NCI-H1092 treated with DMSO at 0.1 percent for 48 hours (cell line): Measurements from ENCODE around the gene BBC3.

ENCODE experiments used
- DNase-seq: peaks from one replicate; lab custom pipeline; 2025; lab: John Stamatoyannopoulos, UW

Gene BBC3

GRCh38 chr19:47230054-47230920 lies 712 bp downstream of the BBC3 start:
- DNase-seq, result no peak

- DNase-seq, result no peak
Observed at GRCh38 chr19:47229676-47230053, 1.3 kb downstream of the BBC3 start.

DNA sequence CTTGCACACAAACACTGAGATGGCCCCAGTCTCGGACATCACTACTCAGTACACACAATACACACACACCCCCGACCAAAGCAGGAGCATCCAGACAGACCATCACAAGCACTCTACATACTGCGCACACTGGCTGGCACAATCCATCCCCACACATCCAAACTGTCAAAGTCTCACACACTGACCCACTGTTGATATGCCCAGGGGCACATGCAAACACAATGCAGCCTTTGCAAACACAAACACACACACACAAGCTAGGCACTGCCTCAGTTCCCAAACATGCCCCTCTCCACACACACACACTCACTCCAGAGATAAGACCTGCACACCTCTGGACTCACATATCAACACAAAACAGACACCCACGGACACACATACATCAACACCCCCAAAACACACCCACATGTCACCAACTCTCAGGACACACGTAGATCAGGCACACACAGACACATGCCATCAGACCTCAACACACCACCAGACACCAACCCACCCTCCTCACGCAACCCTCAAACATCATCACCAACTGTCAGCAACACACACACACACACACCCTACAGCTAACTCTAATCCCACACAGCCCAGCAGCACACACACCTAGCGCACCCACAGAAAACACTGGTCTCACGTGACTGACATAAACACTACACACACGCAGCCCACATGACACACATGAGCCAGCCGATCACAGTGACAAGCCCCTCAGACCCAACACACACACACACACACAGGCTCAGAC lies 1.9 kb downstream of the BBC3 start:
- DNase-seq, result no peak

DNA sequence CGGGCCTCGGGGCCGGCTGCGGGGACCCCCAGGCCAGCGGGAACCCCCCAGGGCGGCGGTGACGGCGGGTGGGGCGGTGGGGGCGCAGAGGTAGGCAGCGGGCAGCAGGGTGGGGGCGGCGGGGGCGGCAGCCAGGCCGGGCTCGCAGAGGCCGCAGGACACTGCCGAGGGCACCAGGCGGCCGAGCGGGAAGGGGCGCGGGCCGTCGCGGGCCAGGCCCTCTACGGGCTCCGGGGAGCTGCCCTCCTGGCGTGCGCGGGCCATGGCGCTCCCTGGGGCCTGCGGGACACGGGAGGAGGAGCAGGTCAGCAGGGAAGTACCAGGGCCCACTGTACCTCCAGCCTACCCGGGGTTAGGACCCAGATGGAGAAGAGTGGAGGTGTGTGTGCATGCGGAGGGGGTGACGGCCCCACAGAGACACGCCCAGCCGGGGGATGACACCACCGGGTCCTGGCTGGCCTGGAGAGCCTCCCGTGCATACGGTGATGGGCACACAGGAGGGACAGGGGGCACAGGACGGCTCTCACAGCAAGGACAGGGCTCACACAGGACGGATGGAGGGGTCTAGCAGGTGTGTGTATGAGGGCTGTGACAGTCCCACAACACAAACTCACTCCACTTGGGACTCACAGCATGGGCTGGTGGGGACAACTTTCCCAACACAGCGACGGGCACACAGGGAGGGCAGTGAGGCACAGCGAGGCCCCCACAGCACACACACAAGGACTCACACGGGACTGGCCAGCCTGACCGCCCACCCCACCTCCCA lies 2.6 kb downstream of the BBC3 start:
- DNase-seq, result no peak

GRCh38 chr19:47227352-47228167 lies 3.4 kb downstream of the BBC3 start:
- DNase-seq, result no peak

- no peak for DNase-seq
Observed at GRCh38 chr19:47226426-47227351, 4.3 kb downstream of the BBC3 start.

GRCh38 chr19:47225746-47226425 lies 5.1 kb downstream of the BBC3 start:
- peak; percentile 72 for DNase-seq

DNA sequence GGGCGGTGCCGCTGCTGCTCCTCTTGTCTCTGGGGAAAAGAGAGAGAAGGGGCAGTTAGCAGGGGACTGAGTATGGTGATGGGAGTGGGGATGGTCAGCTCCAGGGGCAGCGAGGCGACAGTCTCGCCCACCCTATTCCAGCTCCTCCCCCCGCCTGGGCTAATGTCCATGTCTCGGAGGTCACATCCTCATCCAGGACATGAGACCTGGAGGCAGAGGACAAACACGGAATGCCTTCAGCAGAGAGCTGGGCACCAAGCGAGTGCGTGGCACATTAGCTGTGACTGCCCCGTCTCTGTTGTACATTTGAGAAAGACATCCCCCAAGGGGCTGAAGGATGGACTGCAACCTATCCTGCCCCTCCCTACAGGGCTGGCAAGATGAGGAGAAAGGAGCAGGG lies 9.1 kb downstream of the BBC3 start:
- DNase-seq, result no peak

DNA sequence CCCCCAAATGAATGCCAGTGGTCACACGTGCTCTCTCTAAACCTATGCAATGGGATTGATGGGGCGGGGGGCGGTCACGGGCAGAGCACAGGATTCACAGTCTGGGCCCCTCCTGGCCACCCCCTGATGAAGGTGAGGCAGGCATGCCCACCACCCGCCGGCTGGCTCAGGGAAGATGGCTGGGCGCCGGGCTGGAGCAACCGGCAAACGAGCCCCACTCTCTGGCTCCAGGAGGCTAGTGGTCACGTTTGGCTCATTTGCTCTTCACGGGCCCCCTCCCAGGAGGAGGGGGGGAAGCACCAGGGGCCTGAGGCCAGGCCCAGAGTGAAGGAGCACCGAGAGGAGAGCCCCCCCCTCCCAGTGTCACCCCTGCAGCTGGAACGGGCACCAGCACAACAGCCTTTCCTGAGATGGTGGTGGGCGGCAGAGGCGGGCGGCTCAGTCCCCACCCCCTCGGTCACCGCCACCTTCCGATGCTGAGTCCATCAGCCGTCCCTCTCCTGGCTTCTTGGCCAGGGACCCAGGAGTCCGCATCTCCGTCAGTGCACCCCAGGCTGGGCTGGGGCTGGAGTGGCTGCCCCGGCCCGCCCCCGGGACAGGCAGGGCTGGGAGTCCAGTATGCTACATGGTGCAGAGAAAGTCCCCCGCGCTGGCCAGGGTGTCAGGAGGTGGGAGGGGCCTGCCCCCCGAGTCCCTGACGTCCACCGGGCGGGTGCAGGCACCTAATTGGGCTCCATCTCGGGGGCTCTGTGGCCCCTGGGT lies 9.7 kb downstream of the BBC3 start:
- no peak for DNase-seq

DNA sequence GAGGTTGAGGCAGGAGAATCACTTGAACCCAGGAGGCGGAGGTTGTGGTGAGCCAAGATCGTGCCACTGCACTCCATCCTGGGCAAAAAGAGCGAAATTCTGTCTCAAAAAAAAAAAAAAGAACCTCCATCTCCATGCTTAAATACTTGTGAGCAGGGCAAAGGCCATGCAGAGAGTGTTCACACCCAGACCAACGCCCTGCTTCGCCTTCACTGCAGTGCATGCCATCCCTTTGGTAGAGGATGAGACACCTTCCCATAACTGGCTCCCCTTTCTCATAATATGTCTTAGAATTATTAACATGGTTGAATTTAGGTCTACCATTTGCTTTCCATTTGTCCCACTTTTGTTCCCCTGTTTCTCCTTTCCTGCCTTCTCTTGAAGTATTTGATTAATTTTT lies 15.4 kb downstream of the BBC3 start:
- no peak for DNase-seq

GRCh38 chr19:47210689-47211316 lies 20.2 kb downstream of the BBC3 start:
- peak; percentile 28 for DNase-seq

- DNase-seq, result no peak
Observed at GRCh38 chr19:47210180-47210490, 20.9 kb downstream of the BBC3 start.

DNA sequence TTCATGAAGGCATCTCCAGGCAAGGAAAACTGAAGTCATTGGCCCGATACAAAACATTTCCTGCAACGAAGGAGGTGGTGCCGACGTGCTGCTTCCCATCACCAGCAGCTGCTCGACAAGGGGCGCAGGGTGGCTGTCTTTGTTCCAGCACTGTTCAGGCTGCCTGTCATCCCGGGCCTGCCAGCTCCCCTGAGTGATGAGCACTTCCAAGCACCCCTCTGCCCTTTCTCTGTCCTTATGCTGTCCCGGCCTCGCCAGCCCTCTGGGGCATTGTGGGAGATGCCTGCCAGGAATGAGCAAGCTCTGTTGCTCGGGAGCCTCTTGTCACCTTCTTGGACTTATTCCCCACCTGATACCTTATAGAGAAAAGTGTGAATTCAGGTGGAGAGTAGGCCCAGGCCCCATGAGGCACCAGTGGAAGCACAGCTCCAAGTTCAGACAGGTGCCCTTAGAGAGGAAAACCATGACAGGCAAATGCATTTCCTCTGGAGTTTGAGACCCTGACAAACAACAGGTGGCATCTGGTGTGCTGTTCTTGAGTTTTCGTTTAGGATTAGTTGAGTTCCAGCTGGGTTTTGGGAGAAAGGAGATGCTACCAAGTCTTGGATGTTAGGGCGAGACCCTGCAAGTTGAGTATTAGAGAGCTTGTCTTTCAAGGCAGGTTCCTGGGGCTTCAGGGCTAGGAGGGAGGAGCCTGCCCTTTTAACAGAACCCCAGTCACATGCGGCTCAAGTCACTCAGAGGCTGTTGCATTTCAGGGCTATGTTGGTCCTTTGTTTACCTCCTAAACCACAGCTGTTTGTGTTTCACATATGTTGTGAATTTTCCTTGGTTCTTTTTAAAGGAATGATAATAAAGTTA lies 21.4 kb downstream of the BBC3 start:
- DNase-seq, result no peak

GRCh38 chr19:47203254-47203653 lies 27.7 kb downstream of the BBC3 start:
- no peak for DNase-seq

- DNase-seq, result no peak
Observed at GRCh38 chr19:47200530-47200929, 30.5 kb downstream of the BBC3 start.

DNA sequence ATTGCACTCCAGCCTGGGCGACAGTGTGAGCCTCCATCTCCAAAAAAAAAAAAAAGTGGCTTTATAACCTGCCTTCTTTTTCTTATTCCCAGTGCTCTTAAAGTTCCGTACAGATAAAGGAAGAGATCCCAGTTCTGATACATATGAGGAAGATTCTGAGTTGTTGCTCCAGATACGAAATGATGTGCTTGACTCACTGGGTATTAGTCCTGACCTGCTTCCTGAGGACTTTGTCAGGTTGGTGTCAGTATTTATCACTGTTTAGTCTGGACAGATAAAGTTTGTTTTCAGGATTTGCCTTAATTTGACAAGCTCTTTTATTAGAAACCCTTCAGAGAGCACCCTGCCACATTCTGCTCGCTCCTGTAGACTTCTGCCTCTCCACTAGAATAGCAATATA lies 33.9 kb downstream of the BBC3 start:
- no peak for DNase-seq

DNA sequence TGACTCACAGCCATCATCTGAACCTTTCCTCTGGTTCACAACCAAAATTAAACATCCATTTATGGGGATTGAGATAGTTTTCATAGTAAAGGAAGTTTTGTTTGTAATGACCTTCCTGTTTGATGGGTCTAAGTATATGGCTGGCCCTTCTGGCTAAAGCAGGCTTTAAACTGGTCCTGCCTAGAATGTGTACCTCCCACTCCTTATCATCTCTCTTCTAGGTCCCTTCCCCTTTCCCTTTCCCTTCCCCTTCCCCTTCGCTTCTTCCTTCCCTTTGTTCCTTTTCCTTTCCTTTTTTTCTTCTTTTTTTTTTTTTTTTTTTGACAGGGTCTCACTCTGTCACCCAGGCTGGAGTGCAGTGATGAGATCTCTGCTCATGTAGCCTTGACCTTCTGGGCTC lies 35.6 kb downstream of the BBC3 start:
- DNase-seq, result no peak

GRCh38 chr19:47190167-47190727 lies 40.8 kb downstream of the BBC3 start:
- no peak for DNase-seq
